IMR-90 (cell line): ENCODE data around the gene RIC8A. TPM values are rescaled to one million over a fixed set of nuclear protein-coding genes. Genes with fewer than 3 reads are reported as not detected.

Experiments used
- ATAC-seq: fragments of 200-7000 bp; cut with Tn5 transposase; 2 replicates; pipeline ENCODE4 v1.9.1; 2020; ENCODE audit warnings: low read depth, mild to moderate bottlenecking, moderate library complexity
- BruUV-seq: library from RNA; stranded (reverse); fragments of 400-500 nt; replicated peaks from 2 replicates; lab custom pipeline; 2021; lab: Mats Ljungman, UMichigan
- CTCF ChIA-PET: fragments of 300-600 bp; formaldehyde crosslinking; extraction: SDS; loops from one replicate; lab custom pipeline; 2021; ENCODE audit warnings: antibody characterized with exemption; lab: Yijun Ruan, JAX
- POLR2A ChIA-PET: fragments of 300-600 bp; sonication (Branson Sonifier 250); formaldehyde crosslinking; loops from one replicate; lab custom pipeline; 2022; ENCODE audit warnings: antibody characterized with exemption; ENCODE audit not compliant: unreplicated experiment; lab: Charles Lee
- DNase-seq: peaks from one replicate; pipeline ENCODE4 v3.0.0; 2013
- H2AFZ ChIP-seq: replicated peaks from 2 replicates; pipeline ENCODE3; 2013; ENCODE audit warnings: low read length, mild to moderate bottlenecking; ENCODE audit not compliant: poor library complexity
- H2AK5ac ChIP-seq: 2 replicates; pipeline ENCODE4 v1.6.1; 2013; ENCODE audit warnings: low read depth, low read length, inconsistent platforms
- H2AK9ac ChIP-seq: replicated peaks from 2 replicates; pipeline ENCODE3; 2013; ENCODE audit warnings: mild to moderate bottlenecking, low read depth, low read length, moderate library complexity; ENCODE audit not compliant: poor library complexity
- H2BK120ac ChIP-seq: 2 replicates; pipeline ENCODE4 v1.6.1; 2013; ENCODE audit warnings: low read depth, low read length, inconsistent platforms
- H2BK15ac ChIP-seq: 3 replicates; pipeline ENCODE4 v1.6.1; 2013; ENCODE audit warnings: low read depth, low read length, inconsistent platforms
- H2BK20ac ChIP-seq: 2 replicates; pipeline ENCODE4 v1.6.1; 2013; ENCODE audit warnings: low read depth, mild to moderate bottlenecking, inconsistent platforms, low read length, moderate library complexity
- H2BK5ac ChIP-seq: 2 replicates; pipeline ENCODE4 v1.6.1; 2013; ENCODE audit warnings: mild to moderate bottlenecking, low read depth, low read length, inconsistent platforms; ENCODE audit not compliant: poor library complexity, severe bottlenecking
- H3K14ac ChIP-seq: replicated peaks from 2 replicates; pipeline ENCODE4 v1.6.1; 2013; ENCODE audit warnings: low read depth, low read length, inconsistent platforms
- H3K18ac ChIP-seq: 2 replicates; pipeline ENCODE4 v1.6.1; 2013; ENCODE audit warnings: low read depth, low read length, control low read depth
- H3K23ac ChIP-seq: 2 replicates; pipeline ENCODE4 v1.6.1; 2013; ENCODE audit warnings: low read depth, low read length, inconsistent platforms
- H3K27ac ChIP-seq: 2 replicates; pipeline ENCODE4 v1.5.1; 2013; ENCODE audit warnings: mild to moderate bottlenecking, control low read depth, low read length; ENCODE audit not compliant: insufficient read depth
- H3K27me3 ChIP-seq: 2 replicates; pipeline ENCODE4 v1.6.1; 2013; ENCODE audit warnings: low read length; ENCODE audit not compliant: control insufficient read depth, insufficient read depth
- H3K36me3 ChIP-seq: 2 replicates; pipeline ENCODE4 v1.6.1; 2013; ENCODE audit warnings: low read length, mixed read lengths; ENCODE audit not compliant: control insufficient read depth, insufficient read depth
- H3K4ac ChIP-seq: 2 replicates; pipeline ENCODE4 v1.6.1; 2013; ENCODE audit warnings: low read depth, low read length, inconsistent platforms
- H3K4me1 ChIP-seq: 2 replicates; pipeline ENCODE4 v1.6.1; 2013; ENCODE audit warnings: low read length, mixed read lengths; ENCODE audit not compliant: control insufficient read depth, insufficient read depth
- H3K4me2 ChIP-seq: 2 replicates; pipeline ENCODE4 v1.6.1; 2013; ENCODE audit warnings: low read depth, mild to moderate bottlenecking, control low read depth, low read length, moderate library complexity
- H3K4me3 ChIP-seq: 2 replicates; pipeline ENCODE4 v1.5.1; 2013; ENCODE audit warnings: low read depth, mild to moderate bottlenecking, control low read depth, low read length, moderate library complexity; ENCODE audit not compliant: insufficient read depth
- H3K56ac ChIP-seq: 2 replicates; pipeline ENCODE4 v1.6.1; 2013; ENCODE audit warnings: low read length, inconsistent platforms; ENCODE audit not compliant: insufficient read depth; ENCODE audit errors: extremely low read depth
- H3K79me1 ChIP-seq, 2 experiments: 2 replicates each; pipeline ENCODE4 v1.6.1; 2013; ENCODE audit warnings: low read length in 2 of 2, inconsistent platforms in 1 of 2, low read depth in 1 of 2
- H3K9ac ChIP-seq: 2 replicates; pipeline ENCODE4 v1.6.1; 2013; ENCODE audit warnings: low read depth, low read length, control low read depth
- H3K9me1 ChIP-seq: 2 replicates; pipeline ENCODE4 v1.6.1; 2013; ENCODE audit warnings: low read length, inconsistent platforms; ENCODE audit not compliant: insufficient read depth
- H3K9me3 ChIP-seq: 2 replicates; pipeline ENCODE4 v1.6.1; 2013; ENCODE audit warnings: low read length; ENCODE audit not compliant: control insufficient read depth, insufficient read depth
- H4K20me1 ChIP-seq: 2 replicates; pipeline ENCODE4 v1.6.1; 2013; ENCODE audit warnings: low read length, inconsistent platforms; ENCODE audit not compliant: insufficient read depth
- H4K5ac ChIP-seq: 2 replicates; pipeline ENCODE4 v1.6.1; 2013; ENCODE audit warnings: mild to moderate bottlenecking, low read depth, low read length, control low read depth
- H4K8ac ChIP-seq, 2 experiments: 2 replicates each; pipeline ENCODE4 v1.6.1; 2013; ENCODE audit warnings: low read depth in 2 of 2, low read length in 2 of 2, control low read depth in 1 of 2, inconsistent platforms in 1 of 2
- H4K91ac ChIP-seq: 2 replicates; pipeline ENCODE4 v1.6.1; 2013; ENCODE audit warnings: low read depth, low read length, inconsistent platforms; ENCODE audit not compliant: insufficient read depth
- POLR2A ChIP-seq: IDR thresholded peaks from 2 replicates; pipeline ENCODE4 v1.6.1; 2012; ENCODE audit warnings: mild to moderate bottlenecking, low read depth, low read length
- WGBS, 2 experiments: methylation state at CpG; one replicate each; pipeline versions ENCODE4 v1.1.5 to v1.1.7; 2013; ENCODE audit warnings: missing lambda C conversion rate in 2 of 2; ENCODE audit not compliant: insufficient read length in 1 of 2; ENCODE audit errors: extremely low coverage in 2 of 2; 5-methylcytosine and 5-hydroxymethylcytosine counted together
- dilution Hi-C: fragments of 300-500 bp; cut with HindIII; formaldehyde crosslinking; loops from one replicate; pipeline ENCODE4 v1.14.3; 2018; ENCODE audit warnings: low sequenced_read_pairs; ENCODE audit not compliant: unreplicated experiment
- in situ Hi-C: fragments of 300-500 bp; cut with MboI; formaldehyde crosslinking; loops from 3 replicates; pipeline ENCODE4 v1.14.3; 2019; ENCODE audit warnings: low sequenced_read_pairs, inconsistent platforms, mixed read lengths
- intact Hi-C: fragments of 100-400 bp; cut with micrococcal nuclease; formaldehyde crosslinking; loops from 2 replicates; pipeline ENCODE4 v1.10.0; 2022
- polyA plus RNA-seq, 3 experiments: library from polyadenylated mRNA; depleted of rRNA; stranded (reverse); fragments of >200 nt; gene quantifications; 2 replicates each; pipeline ENCODE4 v1.2.3, GENCODE V29; 2012; ENCODE audit warnings: low replicate concordance in 1 of 3
- total RNA-seq: library from RNA; depleted of rRNA; stranded (reverse); fragments of >200 nt; gene quantifications from 2 replicates; pipeline ENCODE4 v1.2.3, GENCODE V29; 2012

RIC8A gene
- total and polyA plus RNA-seq, 2 of the 4 experiments (the other 2 are of a cell fraction), result 129 to 188 TPM

DNA sequence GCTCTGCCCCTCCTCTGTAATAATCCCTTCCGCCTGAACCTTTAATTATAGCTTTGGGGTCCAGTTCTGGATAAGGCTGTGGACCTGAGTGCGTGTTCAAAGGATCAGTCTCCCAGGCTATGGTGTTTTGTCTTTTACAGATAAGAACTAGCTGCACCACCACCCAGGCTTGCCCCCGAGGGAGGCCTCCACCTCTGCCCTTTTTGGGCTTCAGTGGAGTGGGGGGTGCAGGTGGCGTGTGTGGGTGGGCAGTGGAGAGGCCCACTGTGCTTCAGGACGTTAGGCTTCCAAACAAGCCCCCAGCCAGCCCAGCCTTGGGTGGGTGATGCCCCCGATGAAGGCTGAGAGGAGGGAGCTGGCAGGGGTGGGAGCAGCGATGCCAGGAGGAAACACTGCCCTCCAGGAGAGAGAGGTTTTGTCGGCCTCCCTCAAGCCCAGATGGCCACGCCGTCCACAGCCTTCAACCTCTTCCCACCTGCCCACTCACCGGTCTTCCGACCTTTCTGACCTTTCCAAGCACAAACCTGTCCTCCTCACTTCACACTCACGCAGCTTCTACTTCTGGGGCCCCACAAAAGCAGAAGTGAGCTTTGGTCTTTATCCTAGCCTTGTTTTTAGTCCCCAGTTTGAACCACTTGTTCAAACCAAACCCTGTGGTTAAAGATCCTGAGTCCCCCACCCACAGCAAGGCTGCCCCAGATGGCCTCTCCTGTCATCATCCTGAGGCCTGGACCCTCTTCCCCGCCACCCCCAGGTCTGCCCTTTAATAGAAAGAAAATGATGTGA is 49.6 kb downstream of the RIC8A start:
- ChIA-PET POLR2A (no interaction called here), CTCF (no interaction called here)
- dilution Hi-C loops, result no loop called here
- Histone ChIP-seq H2BK15ac (no peak overlapping the region), H2BK20ac (no peak overlapping the region), H2AK5ac (no peak overlapping the region), H3K18ac (no peak overlapping the region), H3K4me3 (no peak overlapping the region), H2BK5ac (no peak overlapping the region), H3K56ac (no peak overlapping the region), H2AFZ (no peak overlapping the region), H3K4ac (no peak overlapping the region), H3K9me1 (no peaks in the 10 kb centered on the region; the same call in 1 of the 2 replicates), H3K4me1 (no peaks in the 10 kb centered on the region), H3K4me2 (no peak overlapping the region), H3K27ac (no peak overlapping the region), H3K79me1 (no peaks in the 10 kb centered on the region; a peak in 1 of 4 replicates), H4K20me1 (no peaks in the 10 kb centered on the region; the same call in 1 of the 2 replicates), H3K23ac (no peak overlapping the region), H4K91ac (no peak overlapping the region), H4K8ac (no peak overlapping the region), H2AK9ac (no peak overlapping the region), H3K9ac (no peak overlapping the region), H4K5ac (no peak overlapping the region), H3K9me3 (no peaks in the 10 kb centered on the region), H3K14ac (no peak overlapping the region), H3K36me3 (peaks cover 17% of the 10 kb centered on the region), H3K27me3 (peaks cover 10% of the 10 kb centered on the region), H2BK120ac (no peak overlapping the region)
- BruUV-seq, result no TSS peak
- no peak for TF ChIP-seq POLR2A
- intact Hi-C loops, result no loop called here
- in situ Hi-C loops, result no loop called here
- no peak for ATAC-seq
- WGBS, 2 experiments, result 55% methylated on average over 6 of the region's 14 CpGs; no CpG with 5 or more reads in 1 of the 2 experiments
- no peak for DNase-seq
